ENCODE data around the gene SUN5.
"Not testable (repeated sequence)": the region's sequence is repeated elsewhere in the genome, so short reads cannot be mapped to it uniquely, and the experiment has no call there.

The SUN5 gene

GRCh38 chr20:32965581-32966373, 38.5 kb downstream of the SUN5 start:
- Histone ChIP-seq H3K27me3 (ENCODE audit: control insufficient read depth, insufficient read depth, low read length) (no peaks in the 10 kb centered on the region), H3K36me3 (ENCODE audit: control insufficient read depth, insufficient read depth, low read length) (no peaks in the 10 kb centered on the region), H3K4me3 (ENCODE audit: low read length) (no peak overlapping the region), H3K4me1 (ENCODE audit: control insufficient read depth, insufficient read depth, low read length) (no peaks in the 10 kb centered on the region), H3K27ac (ENCODE audit: low read depth, low read length) (no peak overlapping the region), H3K9ac (ENCODE audit: low read length) (no peak overlapping the region)

DNA sequence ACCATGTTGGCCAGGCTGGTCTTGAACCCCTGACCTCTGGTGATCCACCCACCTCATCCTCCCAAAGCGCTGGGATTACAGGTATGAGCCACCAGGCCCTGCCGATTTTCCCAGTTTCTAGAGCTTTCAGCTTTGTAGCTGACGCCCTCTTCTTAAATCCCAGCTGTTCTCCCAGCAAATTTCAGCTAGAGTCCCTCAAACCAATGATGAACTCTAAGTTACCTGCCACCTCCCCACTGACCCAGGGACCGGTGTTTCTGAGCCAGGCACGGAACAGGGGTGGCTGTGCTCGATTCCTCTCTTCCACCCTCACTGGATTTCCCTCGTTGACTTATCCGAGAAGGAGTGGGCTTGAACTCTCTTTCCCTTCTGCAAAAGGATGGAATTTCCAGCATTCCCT, 39.1 kb downstream of the SUN5 start:
- H3K36me3 ChIP-seq (ENCODE audit: control insufficient read depth, insufficient read depth, low read length) = no peaks in the 10 kb centered on the region
- H3K4me3 ChIP-seq (ENCODE audit: low read length) = no peak overlapping the region
- no peaks in the 10 kb centered on the region for H3K4me1 ChIP-seq (ENCODE audit: control insufficient read depth, insufficient read depth, low read length)
- H3K27me3 ChIP-seq (ENCODE audit: control insufficient read depth, insufficient read depth, low read length) = no peaks in the 10 kb centered on the region
- H3K27ac ChIP-seq (ENCODE audit: low read depth, low read length) = no peak overlapping the region
- no peak overlapping the region for H3K9ac ChIP-seq (ENCODE audit: low read length)

GRCh38 chr20:32964575-32964974, 39.7 kb downstream of the SUN5 start:
- H3K4me1 ChIP-seq (ENCODE audit: control insufficient read depth, insufficient read depth, low read length) = no peaks in the 10 kb centered on the region

DNA sequence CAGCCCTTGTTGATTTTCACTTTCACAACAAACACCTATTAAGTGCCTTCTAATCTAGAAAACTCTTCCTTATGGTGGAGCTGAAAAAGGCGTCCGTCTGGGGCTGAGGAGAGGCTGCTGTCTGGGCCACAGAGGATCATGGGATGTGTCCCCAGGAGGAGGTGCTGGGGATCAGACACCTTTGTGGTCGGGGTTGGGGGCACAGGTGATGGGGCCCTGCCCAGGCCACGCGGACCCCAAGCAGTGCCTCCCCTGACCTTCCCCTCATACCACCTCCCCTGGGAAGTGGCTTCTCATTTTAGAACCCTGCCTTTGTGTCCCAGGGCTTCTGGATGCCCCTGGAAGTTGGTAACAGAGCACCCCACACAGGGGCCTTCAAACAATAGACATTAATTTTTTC, 41.1 kb downstream of the SUN5 start:
- Histone ChIP-seq H3K27me3 (ENCODE audit: control insufficient read depth, insufficient read depth, low read length) (no peaks in the 10 kb centered on the region), H3K36me3 (ENCODE audit: control insufficient read depth, insufficient read depth, low read length) (no peaks in the 10 kb centered on the region), H3K27ac (ENCODE audit: low read depth, low read length) (no peak overlapping the region), H3K4me3 (ENCODE audit: low read length) (no peak overlapping the region), H3K4me1 (ENCODE audit: control insufficient read depth, insufficient read depth, low read length) (no peaks in the 10 kb centered on the region), H3K9ac (ENCODE audit: low read length) (no peak overlapping the region)

More at GRCh38 chr20:32964575-32964974, 39.7 kb downstream of the SUN5 start:
- Histone ChIP-seq H3K4me3 (ENCODE audit: low read length) (no peak overlapping the region), H3K27me3 (ENCODE audit: control insufficient read depth, insufficient read depth, low read length) (no peaks in the 10 kb centered on the region), H3K36me3 (ENCODE audit: control insufficient read depth, insufficient read depth, low read length) (no peaks in the 10 kb centered on the region), H3K27ac (ENCODE audit: low read depth, low read length) (no peak overlapping the region), H3K9ac (ENCODE audit: low read length) (no peak overlapping the region)

GRCh38 chr20:32962646-32963045, 41.6 kb downstream of the SUN5 start:
- H3K9ac ChIP-seq (ENCODE audit: low read length) = not testable (repeated sequence)

DNA sequence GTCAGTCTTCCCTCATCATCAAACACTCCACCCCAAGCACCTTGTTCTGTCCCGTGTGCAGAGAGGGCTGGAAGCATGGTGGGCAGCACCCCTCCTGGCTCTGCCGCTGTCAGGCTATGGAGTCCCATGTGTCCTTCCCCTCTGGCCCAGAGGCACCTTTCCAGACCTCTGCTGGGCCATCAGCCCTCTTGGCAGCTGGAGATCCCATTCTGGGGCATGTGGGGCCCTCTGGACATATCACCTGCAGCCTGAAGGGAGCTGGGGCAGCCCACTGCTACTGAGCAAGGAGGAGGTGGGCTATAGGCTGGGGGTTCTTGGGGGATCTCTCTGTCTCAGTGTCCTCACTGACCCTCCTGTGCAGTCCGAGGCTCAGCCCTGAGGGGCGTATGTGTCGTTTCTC, 42.2 kb downstream of the SUN5 start:
- H3K27me3 ChIP-seq (ENCODE audit: control insufficient read depth, insufficient read depth, low read length) = no peaks in the 10 kb centered on the region
- H3K27ac ChIP-seq (ENCODE audit: low read depth, low read length) = no peak overlapping the region
- H3K4me3 ChIP-seq (ENCODE audit: low read length) = no peak overlapping the region
- no peaks in the 10 kb centered on the region for H3K36me3 ChIP-seq (ENCODE audit: control insufficient read depth, insufficient read depth, low read length)
- H3K4me1 ChIP-seq (ENCODE audit: control insufficient read depth, insufficient read depth, low read length) = no peaks in the 10 kb centered on the region
- no peak overlapping the region for H3K9ac ChIP-seq (ENCODE audit: low read length)

More at GRCh38 chr20:32962646-32963045, 41.6 kb downstream of the SUN5 start:
- H3K27ac ChIP-seq (ENCODE audit: low read depth, low read length); H3K36me3 ChIP-seq (ENCODE audit: control insufficient read depth, insufficient read depth, low read length); H3K27me3 ChIP-seq (ENCODE audit: control insufficient read depth, insufficient read depth, low read length); H3K4me1 ChIP-seq (ENCODE audit: control insufficient read depth, insufficient read depth, low read length); H3K4me3 ChIP-seq (ENCODE audit: low read length): not testable (repeated sequence)

GRCh38 chr20:32960849-32961731, 43.1 kb downstream of the SUN5 start:
- Histone ChIP-seq H3K27me3 (ENCODE audit: control insufficient read depth, insufficient read depth, low read length) (no peaks in the 10 kb centered on the region), H3K36me3 (ENCODE audit: control insufficient read depth, insufficient read depth, low read length) (no peaks in the 10 kb centered on the region), H3K9ac (ENCODE audit: low read length) (no peak overlapping the region), H3K4me3 (ENCODE audit: low read length) (no peak overlapping the region), H3K27ac (ENCODE audit: low read depth, low read length) (no peak overlapping the region), H3K4me1 (ENCODE audit: control insufficient read depth, insufficient read depth, low read length) (no peaks in the 10 kb centered on the region)

DNA sequence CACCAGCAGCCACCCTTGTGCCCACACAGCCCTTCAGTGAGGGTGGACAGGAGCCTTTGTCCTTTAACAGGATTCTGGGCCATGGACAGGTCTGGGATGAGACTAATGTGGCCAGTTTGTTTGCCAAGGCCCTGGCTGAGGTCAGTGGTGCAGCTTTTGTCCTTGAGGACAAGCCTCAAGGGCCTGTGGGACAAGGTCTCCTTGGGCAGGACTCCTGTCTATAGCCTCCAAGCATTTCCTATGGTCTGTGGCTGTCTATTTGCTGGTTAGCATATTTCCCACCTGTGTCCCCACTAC, 44.1 kb downstream of the SUN5 start:
- Histone ChIP-seq H3K27ac (ENCODE audit: low read depth, low read length) (no peak overlapping the region), H3K4me3 (ENCODE audit: low read length) (no peak overlapping the region), H3K4me1 (ENCODE audit: control insufficient read depth, insufficient read depth, low read length) (no peaks in the 10 kb centered on the region), H3K27me3 (ENCODE audit: control insufficient read depth, insufficient read depth, low read length) (no peaks in the 10 kb centered on the region), H3K36me3 (ENCODE audit: control insufficient read depth, insufficient read depth, low read length) (no peaks in the 10 kb centered on the region), H3K9ac (ENCODE audit: low read length) (no peak overlapping the region)

GRCh38 chr20:32959351-32960221, 44.6 kb downstream of the SUN5 start:
- no peaks in the 10 kb centered on the region for H3K27me3 ChIP-seq (ENCODE audit: control insufficient read depth, insufficient read depth, low read length)
- H3K4me1 ChIP-seq (ENCODE audit: control insufficient read depth, insufficient read depth, low read length) = no peaks in the 10 kb centered on the region
- H3K36me3 ChIP-seq (ENCODE audit: control insufficient read depth, insufficient read depth, low read length) = no peaks in the 10 kb centered on the region
- no peak overlapping the region for H3K4me3 ChIP-seq (ENCODE audit: low read length)
- H3K27ac ChIP-seq (ENCODE audit: low read depth, low read length) = no peak overlapping the region
- H3K9ac ChIP-seq (ENCODE audit: low read length) = no peak overlapping the region

DNA sequence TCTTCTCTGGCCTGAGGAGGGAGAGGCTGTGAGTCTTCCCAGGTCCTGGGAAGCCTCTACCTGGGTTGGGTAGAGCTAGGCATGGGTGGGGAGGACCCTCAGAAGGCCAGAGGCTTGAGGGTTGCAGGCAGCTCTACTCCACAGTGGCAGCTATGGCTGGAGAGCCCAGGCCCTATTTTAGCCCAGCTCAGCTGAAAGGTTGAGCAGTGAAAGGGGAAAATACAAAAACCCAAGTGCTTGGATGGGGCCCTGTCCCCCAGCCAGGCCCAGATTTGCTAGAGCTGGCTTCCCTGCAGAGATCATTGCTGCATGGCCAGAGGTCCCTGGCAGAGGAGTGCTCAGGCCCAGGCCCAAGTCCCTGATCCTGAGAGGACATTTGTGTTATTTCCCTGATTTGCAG, 45.7 kb downstream of the SUN5 start:
- Histone ChIP-seq H3K27ac (ENCODE audit: low read depth, low read length) (no peak overlapping the region), H3K9ac (ENCODE audit: low read length) (no peak overlapping the region), H3K4me1 (ENCODE audit: control insufficient read depth, insufficient read depth, low read length) (no peaks in the 10 kb centered on the region), H3K27me3 (ENCODE audit: control insufficient read depth, insufficient read depth, low read length) (no peaks in the 10 kb centered on the region), H3K36me3 (ENCODE audit: control insufficient read depth, insufficient read depth, low read length) (no peaks in the 10 kb centered on the region), H3K4me3 (ENCODE audit: low read length) (no peak overlapping the region)

DNA sequence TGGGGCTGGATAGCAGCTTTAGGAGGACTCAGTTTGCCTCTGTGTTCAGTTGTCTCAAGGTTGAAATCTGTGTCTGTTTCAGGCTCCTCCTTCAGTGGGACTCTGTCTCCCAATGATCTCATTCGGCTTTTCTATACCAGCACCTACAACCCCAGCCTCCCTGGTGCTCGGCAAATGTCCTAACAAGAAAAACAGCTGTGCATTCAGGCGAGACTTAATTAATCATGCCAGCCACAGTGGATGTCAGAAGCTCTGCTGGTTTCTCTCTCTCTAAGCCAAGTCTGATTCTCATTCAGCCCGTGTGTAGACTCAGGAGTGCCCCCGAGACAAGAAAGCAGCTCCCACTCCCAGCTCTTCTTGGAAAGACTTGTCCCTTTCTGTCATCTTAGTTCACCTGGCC, 46.8 kb downstream of the SUN5 start:
- H3K27me3 ChIP-seq (ENCODE audit: control insufficient read depth, insufficient read depth, low read length) = no peaks in the 10 kb centered on the region
- H3K27ac ChIP-seq (ENCODE audit: low read depth, low read length) = no peak overlapping the region
- H3K36me3 ChIP-seq (ENCODE audit: control insufficient read depth, insufficient read depth, low read length) = no peaks in the 10 kb centered on the region
- no peak overlapping the region for H3K9ac ChIP-seq (ENCODE audit: low read length)
- H3K4me3 ChIP-seq (ENCODE audit: low read length) = no peak overlapping the region
- H3K4me1 ChIP-seq (ENCODE audit: control insufficient read depth, insufficient read depth, low read length) = no peaks in the 10 kb centered on the region

- H3K36me3 ChIP-seq (ENCODE audit: control insufficient read depth, insufficient read depth, low read length); H3K4me3 ChIP-seq (ENCODE audit: low read length); H3K27me3 ChIP-seq (ENCODE audit: control insufficient read depth, insufficient read depth, low read length); H3K9ac ChIP-seq (ENCODE audit: low read length); H3K27ac ChIP-seq (ENCODE audit: low read depth, low read length); H3K4me1 ChIP-seq (ENCODE audit: control insufficient read depth, insufficient read depth, low read length): not testable (repeated sequence)
These were observed 53.7 kb downstream of the SUN5 start for GRCh38 chr20:32950539-32950938.

All from rectal smooth muscle tissue (tissue), 1 donor.